ENCODE measurements around the gene BANP. TPM values are rescaled to one million over a fixed set of nuclear protein-coding genes. Genes with fewer than 3 reads are reported as not detected.

The BANP gene
- total RNA-seq, 1 experiment from 2014 or later: 18.9 TPM

DNA sequence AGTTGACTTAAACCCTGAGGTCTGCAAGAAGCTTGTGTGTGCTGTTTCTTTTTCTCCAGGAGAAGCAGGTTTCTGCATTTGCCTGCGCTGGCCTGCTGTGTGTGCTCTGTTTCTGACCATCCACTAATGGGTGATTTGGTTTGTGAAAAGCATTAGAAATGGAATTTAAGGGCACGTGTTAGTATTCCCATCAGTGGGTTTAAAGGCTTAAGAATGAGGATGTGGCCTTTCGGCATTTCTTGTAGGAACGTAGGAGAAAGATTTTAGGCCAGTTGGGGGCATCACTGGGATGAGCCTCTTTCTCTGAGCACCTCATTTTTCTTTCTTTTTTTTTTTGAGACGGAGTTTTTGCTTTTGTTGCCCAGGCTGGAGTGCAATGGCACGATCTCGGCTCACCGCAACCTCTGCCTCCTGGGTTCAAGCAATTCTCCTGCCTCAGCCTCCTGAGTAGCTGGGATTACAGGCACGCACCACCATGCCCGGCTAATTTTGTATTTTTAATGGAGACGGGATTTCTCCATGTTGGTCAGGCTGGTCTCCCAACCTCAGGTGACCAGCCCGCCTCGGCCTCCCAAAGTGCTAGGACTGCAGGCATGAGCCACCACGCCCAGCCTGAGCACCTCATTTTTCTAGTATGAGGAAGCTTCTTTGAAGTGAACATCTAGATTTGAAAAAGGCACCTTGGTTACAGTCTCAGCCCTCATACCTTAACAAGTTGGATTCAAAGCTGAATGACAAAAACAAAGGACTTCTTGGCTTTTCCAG lies 110.3 kb downstream of the BANP start:
- DNase-seq (ENCODE audit: extremely low read depth, low read depth): no peak

GRCh38 chr16:88062341-88063210 lies 111.3 kb downstream of the BANP start:
- no peak for DNase-seq (ENCODE audit: extremely low read depth, low read depth)

- no peak for DNase-seq (ENCODE audit: extremely low read depth, low read depth)
These were observed 112.1 kb downstream of the BANP start for GRCh38 chr16:88063211-88063773.

DNA sequence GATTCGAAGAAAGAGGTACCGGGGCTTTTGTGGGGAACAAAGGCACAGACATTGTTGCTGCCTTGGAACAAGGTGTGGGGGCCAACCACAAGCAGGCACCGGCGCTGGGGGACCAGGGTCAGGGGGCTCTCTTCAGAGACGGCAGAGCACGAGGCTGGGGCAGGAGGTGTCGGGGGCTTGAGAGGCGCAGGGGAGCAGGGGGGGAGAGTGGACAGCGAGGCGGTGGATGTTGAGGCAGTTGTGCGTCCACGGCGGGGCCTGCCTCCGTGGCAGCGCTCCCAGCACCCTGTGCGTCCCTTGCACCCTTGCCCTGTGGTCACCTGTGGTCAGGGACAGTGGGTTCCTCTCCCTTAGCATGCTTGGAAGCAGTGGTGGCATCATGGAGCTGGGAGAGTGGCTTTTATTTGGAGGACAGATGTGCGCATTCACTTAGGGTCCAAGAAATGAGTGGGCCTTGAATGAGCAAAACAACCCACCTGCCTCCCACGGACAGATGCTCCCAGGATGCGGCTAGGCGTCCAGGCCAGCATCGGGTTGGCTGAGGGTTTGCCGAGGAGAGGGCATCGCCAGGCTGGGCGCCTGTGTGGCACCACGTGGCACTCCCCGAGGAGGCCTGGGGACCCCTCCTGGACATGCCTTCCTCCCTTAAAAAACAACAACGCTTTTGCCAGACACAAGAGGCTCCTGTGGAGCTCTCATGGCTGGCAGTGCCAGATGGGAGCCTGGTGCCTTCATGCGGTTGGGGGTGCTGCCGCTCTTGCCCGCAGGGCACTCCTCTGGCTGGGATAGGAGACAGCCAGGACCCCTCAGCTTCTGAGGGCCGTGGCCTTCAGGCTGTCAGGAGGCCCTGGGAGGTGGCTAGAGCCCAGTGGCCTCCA lies 113.0 kb downstream of the BANP start:
- no peak for DNase-seq (ENCODE audit: extremely low read depth, low read depth)

DNA sequence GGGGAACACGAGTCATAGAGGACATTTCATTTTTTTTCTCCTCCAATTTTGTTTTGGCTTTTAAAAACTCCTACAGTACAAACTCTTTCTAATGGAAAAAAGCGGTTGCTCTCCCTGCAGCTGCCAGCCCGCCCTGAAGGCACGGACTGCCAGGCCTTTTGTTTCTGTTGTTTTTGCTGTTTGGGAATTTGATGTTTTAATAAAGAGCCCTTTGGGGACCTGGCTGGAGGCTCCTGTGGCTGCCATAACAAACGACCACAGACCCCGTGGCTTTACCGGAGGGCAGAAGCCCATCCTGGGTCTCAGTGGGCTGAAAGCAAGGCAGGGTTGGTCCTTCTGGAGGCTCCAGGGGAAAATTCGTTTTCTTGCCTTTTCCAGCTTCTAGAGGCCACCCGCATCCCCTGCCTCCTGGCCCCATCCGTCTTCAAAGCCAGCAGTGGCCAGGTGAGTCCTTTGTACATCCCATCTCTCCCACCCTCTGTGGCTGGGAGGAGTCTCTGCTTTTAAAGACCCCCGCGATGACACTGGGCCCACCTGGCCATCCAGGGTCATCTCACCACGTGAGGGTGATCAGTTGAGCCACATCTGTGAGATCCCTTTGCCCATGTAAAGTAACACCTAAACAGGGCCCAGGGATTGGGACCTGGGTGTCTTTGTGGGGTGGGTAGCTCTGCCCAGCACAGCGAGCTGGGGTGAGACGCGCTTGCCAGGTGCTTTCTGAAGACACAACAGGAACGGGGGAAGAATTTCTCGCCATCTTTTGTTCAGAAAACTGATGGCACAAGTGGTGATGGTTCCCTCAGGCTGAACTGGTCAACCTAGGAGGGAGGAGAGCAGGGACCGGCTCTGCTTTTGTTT lies 113.9 kb downstream of the BANP start:
- no peak for DNase-seq (ENCODE audit: extremely low read depth, low read depth)

- no peak for DNase-seq (ENCODE audit: extremely low read depth, low read depth)
These were observed 114.5 kb downstream of the BANP start for GRCh38 chr16:88065747-88066142.

DNA sequence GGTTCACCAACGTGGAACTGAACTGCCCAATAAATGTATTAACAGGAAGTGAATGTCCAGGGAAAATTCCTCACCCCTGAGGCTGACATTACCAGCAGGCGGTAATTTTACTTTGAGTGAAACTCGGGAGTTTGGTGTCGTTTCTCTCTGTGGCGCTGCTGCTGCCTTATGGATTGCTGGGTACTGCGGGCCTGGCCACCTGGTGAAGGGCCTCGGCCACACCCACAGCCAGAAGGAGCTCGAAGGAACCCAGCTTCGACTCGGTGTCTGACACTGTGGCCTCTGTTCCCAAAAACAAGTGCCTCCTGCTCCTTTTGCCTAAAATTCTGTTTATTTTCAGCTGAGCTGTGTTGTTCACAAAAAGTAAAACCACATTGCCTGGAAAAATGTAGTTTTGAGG lies 115.0 kb downstream of the BANP start:
- DNase-seq (ENCODE audit: extremely low read depth, low read depth): no peak

DNA sequence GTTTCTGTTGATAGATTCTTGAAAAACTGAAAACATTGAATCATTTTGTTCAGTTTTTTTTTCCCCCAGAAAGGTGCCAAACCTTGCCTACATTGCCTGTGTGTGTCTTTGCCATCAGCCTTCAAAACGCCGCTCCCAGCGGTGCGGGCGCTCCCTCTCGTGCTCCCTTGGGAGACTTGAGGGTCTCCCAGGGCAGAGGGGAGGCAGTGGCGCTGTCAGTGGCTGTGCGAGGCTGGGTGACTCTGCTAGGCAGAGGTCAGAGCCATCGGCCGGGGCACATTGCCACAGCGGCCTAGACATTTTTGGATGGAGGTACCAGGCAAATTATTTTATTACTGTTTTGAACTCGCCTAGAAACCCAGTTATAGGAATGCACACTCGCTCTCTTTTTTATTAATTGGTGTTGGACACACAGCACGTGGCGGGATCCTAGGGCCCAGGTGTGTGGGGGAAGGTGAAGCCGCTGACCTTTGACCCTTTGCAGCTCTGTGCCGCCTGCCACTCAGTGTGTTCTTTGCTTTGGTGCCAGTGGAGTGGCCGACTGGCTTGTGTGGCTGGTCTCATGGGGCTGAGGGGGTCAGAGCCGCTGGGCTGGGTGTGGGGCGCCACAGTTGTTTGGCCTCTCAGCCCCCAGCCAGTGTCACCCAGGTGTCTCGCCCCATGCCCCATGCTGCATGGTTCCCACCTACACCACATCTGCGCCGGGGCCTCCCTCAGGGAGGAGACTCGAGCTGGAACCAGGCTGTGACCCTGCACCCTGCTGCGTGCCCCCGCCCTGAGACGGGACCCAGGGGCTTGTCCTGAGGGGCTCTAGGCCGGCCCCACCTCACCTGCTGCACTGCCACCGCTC lies 115.7 kb downstream of the BANP start:
- DNase-seq (ENCODE audit: extremely low read depth, low read depth): no peak

GRCh38 chr16:88067530-88068411 lies 116.5 kb downstream of the BANP start:
- DNase-seq (ENCODE audit: extremely low read depth, low read depth): no peak

DNA sequence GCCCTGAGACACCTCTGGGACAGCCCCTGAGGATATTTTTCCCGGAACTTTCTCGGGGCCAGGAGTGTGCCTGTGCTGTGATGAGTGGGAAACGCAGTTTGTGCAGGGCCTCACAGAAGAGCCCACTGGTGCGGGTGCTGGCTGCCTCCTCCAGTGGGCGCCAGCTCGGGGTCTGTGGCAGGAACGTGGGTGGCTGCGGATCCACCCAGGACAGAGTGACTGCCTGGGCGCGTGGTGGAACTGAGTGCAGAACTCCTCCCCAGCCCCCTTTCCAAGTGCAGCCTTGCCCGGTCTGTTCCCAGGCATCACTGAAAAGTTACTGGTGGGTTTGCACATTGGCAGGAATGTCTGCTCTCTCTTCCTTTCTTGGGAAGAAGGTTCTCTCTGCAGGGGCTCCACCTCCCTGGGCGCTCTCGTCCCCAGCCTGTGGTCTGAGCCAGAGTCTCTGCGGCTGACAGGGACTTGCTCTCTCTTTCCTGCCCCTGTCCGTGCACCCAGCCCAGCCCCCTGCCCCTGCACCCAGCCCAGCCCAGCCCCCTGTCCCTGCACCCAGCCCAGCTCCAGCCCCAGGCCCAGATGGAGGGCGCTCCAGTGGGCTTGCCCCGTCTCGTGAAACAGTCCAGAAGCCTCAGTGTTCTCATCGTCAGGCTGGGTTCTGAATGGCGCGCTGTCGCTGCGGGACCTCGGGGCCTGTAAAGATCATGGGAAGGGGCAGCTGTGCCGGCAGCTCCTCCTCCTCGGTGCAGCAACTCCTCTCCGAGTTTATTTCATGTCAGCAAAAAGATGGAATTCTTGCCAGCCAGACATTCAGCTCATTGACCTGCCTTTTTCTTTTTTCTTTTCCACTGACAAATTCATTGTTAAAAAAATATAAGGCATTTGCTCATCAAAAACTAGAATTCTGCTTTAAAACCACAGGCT lies 117.5 kb downstream of the BANP start:
- DNase-seq (ENCODE audit: extremely low read depth, low read depth): no peak

- no peak for DNase-seq (ENCODE audit: extremely low read depth, low read depth)
These were observed 118.3 kb downstream of the BANP start for GRCh38 chr16:88069397-88070168.

- DNase-seq (ENCODE audit: extremely low read depth, low read depth): no peak
These were observed 119.1 kb downstream of the BANP start for GRCh38 chr16:88070341-88070740.

- no peak for DNase-seq (ENCODE audit: extremely low read depth, low read depth)
These were observed 119.9 kb downstream of the BANP start for GRCh38 chr16:88070989-88071625.

DNA sequence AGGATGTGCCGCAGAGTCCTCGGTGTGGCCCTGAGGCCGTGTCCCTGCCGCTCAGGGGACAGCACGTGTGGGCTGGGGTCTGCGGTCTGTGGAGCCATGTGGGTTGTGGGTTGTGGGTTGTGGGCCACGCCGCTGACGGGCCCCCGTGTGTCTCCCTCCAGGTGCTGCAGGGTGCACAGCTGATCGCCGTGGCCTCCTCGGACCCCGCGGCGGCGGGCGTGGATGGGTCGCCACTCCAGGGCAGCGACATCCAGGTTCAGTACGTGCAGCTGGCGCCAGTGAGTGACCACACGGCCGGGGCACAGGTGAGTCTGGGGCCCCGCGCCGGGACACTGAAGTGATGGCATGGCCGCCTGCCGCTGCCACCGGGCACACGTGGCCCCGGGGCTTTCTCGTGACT lies 120.7 kb downstream of the BANP start:
- no peak for DNase-seq (ENCODE audit: extremely low read depth, low read depth)

DNA sequence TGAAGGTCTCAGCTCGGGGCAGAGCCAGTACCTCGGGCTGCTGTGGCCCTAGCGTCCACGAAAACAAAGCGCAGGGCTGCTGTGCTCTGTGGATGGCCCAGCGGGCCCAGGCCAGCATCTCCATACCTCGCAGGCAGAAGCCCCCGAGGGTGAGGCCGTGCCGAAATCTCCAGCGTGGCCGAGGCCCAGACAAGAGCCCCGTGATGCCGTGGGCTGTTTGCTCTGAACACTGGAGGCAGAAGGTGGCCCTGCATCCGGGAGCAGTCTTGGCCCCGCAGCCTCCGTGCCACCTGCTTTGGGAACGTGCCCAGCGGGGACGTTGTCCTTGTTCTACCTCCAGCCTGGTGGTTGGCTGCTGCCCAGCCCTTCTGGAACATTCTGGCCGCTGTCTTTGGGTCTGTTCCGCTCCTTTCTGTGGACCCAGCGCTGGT lies 121.4 kb downstream of the BANP start:
- no peak for DNase-seq (ENCODE audit: extremely low read depth, low read depth)

All from NCI-H460 (cell line).